Suprapubic skin (tissue), 3 donors: Measurements from ENCODE around the gene INTS6L.

Experiments
- EP300 ChIP-seq: sonication (generic); formaldehyde crosslinking; IDR thresholded peaks from one replicate; pipeline ENCODE4 v1.6.1; 2017; ENCODE audit warnings: antibody characterized with exemption
- POLR2A ChIP-seq, 2 donors: fragments of 450-650 bp; IDR thresholded peaks; one replicate each; pipeline ENCODE4 v1.6.1; 2017; ENCODE audit warnings: antibody characterized with exemption in 2 of 2, mild to moderate bottlenecking in 2 of 2, moderate library complexity in 2 of 2
- TF ChIP-seq, protein P1 (sequence below), 2 donors: fragments of 200-600 bp in 1 of 2; fragments of 450-650 bp in 1 of 2; sonication (generic) in 1 of 2; IDR thresholded peaks; one replicate each; pipeline ENCODE4 v1.5.1; 2016 to 2019; ENCODE audit warnings: antibody characterized with exemption in 2 of 2, mild to moderate bottlenecking in 1 of 2, moderate library complexity in 1 of 2

DNA sequence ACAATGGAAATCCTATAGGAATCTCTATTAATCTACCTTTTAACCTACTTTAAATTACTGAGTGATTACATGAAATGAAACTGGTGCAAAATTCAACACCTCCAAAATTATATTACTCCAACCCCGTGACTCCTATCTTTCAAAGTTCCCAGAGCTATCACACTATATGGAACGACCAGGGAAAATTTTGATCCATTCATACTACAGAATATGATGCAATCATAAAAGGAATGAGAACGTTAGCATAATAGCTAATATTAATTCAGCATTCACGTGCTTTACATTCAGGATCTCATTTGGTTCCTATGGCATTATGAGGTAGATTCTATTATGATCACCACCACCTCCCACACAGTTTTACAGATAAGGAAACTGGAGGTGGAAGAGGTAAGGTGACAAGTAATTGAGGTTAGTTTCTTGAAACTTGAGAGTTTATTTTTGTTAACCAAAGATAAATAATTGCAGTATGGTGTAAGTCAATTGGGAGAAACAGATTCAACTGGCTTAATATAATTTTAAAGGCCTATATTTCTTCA, 29.4 kb upstream of the INTS6L start:
- TF ChIP-seq EP300 (no peak), POLR2A (IDR thresholded peaks at IDR 0.05) (no peak)
- TF ChIP-seq, protein P1, sequence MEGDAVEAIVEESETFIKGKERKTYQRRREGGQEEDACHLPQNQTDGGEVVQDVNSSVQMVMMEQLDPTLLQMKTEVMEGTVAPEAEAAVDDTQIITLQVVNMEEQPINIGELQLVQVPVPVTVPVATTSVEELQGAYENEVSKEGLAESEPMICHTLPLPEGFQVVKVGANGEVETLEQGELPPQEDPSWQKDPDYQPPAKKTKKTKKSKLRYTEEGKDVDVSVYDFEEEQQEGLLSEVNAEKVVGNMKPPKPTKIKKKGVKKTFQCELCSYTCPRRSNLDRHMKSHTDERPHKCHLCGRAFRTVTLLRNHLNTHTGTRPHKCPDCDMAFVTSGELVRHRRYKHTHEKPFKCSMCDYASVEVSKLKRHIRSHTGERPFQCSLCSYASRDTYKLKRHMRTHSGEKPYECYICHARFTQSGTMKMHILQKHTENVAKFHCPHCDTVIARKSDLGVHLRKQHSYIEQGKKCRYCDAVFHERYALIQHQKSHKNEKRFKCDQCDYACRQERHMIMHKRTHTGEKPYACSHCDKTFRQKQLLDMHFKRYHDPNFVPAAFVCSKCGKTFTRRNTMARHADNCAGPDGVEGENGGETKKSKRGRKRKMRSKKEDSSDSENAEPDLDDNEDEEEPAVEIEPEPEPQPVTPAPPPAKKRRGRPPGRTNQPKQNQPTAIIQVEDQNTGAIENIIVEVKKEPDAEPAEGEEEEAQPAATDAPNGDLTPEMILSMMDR (IDR thresholded peaks at IDR 0.05): no peak
